Amniotic stem cell (primary cell): ENCODE measurements around the gene TARS3.
"Not testable (repeated sequence)": the region's sequence is repeated elsewhere in the genome, so short reads cannot be mapped to it uniquely, and the experiment has no call there.

ENCODE experiments used
- DNase-seq: peaks from one replicate; lab custom pipeline; 2025; lab: John Stamatoyannopoulos, UW

TARS3 gene

DNA sequence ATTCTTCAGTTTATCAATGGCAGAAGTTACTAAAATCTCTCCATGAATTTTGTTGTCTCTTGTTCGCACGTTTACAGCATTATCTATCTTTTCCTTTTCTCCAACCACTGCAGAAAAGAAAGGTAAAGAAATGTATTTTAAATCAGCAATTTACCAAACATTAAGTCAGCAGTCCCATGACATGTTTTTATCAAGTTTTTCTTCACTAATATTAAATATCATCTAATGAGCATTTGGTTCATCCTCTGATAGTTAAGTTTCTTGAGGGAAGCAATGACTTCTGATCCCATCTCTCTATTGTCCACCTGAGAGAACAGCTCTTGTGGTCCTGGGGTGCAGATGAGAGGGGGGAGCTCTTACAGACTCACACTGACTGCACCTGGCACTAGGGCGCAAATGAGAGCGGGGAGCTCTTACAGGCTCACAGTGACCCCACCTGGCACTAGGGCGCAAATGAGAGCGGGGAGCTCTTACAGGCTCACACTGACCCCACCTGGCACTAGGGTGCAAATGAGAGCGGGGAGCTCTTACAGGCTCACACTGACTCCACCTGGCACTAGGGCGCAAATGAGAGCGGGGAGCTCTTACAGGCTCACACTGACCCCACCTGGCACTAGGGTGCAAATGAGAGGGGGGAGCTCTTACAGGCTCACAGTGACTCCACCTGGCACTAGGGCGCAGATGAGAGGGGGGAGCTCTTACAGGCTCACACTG lies 69.5 kb downstream of the TARS3 start:
- not testable (repeated sequence) for DNase-seq

DNA sequence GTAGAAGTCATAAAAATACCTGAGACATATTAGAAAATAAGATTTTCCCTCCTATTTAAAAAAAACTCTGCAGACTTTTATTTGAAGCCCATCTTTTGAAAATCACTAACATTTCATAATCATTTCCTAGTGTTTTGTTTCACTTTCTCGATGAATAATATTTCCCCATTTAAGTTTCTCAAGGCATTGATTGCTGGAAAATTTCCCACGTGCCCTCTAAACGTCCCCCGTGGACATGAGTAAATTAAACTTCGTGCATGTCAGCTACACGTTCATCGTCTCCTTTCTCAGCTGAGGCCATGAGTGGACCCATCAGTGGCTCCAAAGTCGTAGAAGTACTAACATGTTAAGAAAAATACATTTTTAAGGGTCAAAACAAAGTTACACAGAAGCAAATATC lies 70.1 kb downstream of the TARS3 start:
- DNase-seq = no peak

DNA sequence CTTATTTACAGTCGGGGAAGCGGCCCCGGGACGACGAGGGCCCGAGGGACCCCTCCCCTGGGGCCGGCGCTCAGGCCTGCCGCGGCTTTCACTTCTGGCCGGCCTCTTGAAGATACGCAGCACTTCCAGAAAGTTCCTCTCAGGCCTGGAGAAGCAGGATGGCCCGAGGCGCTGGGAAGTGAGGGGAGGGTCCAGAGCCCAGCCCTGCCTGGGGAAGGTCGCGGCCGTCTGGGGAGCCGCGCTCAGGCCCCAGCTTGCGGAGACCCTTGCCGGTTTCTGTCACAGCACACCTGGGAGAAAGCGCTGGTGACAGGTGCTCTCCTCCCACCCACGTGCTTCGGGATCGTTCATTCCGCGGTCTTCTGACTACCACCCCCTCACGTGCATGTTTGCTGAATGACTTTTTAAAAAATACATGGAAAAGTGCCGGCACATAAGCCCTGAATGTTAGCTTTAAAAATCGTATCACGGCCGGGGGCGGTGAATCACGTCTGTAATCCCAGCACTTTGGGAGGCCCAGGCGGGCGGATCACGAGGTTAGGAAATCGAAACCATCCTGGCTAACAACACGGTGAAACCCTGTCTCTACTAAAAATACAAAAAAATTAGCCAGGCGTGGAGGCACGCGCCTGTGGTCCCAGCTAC lies 71.4 kb downstream of the TARS3 start:
- no peak for DNase-seq

- peak; percentile 93 for DNase-seq
These were observed 72.0 kb downstream of the TARS3 start, which contains the start of gene TM2D3 for GRCh38 chr15:101652098-101652785. Gene TM2D3, minus strand, starts transcription at chr15:101652381. Its CDS starts 20 bp downstream, at chr15:101652361.

DNA sequence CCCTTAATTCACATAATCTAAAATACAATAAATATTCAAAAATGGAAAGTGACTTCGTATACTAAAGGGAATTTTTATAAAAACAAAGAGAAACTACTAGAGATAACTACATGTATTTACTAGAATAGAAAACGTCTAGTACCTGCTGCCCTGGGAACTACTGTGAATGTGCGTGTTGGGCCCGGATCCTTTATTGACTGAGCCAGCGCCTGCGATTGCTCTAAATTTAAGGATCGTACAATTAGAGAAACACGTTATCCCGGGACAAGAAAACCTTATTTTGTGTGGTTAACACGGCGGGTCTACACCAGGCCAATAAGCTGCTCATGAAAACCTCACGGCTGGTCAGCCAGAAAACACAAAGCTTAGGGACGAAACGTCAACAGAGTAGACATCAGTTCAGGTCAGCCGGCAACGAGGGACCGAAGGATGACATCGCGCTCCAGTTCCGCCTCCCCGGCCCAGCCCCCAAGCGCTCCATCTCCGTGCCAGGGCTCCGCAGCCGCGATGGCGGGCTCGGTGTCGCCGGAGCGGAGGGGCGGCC lies 72.6 kb downstream of the TARS3 start:
- DNase-seq = no peak

DNA sequence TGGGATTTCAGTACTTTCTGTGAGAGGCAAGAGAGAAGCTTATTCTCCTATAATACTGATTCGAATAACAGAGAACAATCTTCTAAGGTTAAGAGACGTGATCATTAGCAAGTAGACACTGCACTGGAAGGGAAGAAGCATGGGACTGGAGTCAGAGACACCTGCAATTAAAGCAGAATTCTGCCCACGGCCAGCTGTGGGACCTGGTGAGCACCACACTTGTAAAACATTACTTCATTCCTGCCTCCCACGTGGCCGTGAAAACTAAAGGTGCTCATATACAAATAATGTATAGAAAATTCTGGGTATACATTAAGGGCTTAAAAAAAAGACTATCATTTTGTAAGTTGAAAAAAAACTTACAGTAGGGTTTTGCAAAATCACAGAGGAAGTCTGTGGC lies 74.1 kb downstream of the TARS3 start:
- DNase-seq = no peak

DNA sequence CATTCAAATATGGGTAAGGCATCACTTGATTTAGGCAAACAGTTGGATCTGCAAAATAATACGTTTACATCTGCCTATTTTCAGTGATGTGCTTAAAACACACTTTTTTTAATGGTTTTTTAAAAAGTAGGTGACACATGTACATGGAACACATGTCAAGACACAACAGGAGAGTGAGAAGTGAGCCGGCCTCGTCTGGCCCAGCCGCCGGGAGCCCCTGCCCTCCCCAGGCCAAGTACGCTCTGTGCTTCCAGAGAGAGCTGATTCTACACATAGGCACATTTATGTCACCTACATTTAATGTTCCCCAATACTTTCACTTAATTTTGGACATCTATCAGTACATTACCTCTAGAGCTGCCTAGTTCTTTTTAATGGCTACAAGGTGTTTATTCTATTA lies 75.9 kb downstream of the TARS3 start:
- no peak for DNase-seq

- DNase-seq = no peak
These were observed 77.0 kb downstream of the TARS3 start for GRCh38 chr15:101647251-101647650.

- no peak for DNase-seq
These were observed 77.6 kb downstream of the TARS3 start for GRCh38 chr15:101646672-101647071.

- DNase-seq = no peak
These were observed 81.9 kb downstream of the TARS3 start for GRCh38 chr15:101642361-101642760.

DNA sequence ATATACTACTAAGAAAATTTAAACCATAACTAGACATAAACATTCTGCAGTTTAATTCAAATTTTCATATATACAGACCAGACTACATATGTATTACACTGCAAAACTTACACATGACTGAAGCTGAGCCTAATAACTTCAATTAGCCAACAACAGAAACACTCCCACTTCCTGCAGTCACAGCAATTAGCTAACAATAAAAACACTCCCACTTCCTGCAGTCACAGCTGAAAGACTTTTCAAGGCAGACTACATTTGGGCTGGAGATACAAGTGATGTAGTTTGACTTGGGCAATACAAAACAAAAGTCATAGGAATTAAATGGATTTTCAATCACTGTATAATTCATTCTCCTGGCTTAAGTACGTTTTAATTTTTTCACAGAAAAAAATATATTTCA lies 82.4 kb downstream of the TARS3 start:
- DNase-seq = no peak

- DNase-seq = peak; percentile 13
These were observed 83.0 kb downstream of the TARS3 start for GRCh38 chr15:101641129-101641764.

GRCh38 chr15:101639667-101640066 lies 84.6 kb downstream of the TARS3 start:
- DNase-seq = no peak

DNA sequence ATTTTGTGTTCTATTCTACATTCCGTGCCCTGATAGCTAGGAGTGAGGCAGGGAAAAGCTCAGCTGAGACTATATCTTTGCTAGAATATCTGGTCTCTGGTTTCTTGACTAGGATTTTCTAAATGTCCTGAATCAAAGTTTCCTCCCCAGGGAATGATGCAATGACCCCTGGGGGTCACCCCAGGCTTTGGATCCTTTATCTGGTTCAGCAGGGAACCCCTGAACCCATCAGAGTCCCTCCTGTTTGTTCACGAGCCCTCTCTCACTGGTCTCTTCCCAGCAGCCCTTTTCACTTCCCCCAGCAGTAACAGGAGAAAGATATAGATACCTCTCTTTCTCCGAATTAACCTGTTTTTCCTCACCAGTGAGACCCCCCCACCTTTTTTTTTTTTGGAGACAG lies 86.4 kb downstream of the TARS3 start:
- no peak for DNase-seq

DNA sequence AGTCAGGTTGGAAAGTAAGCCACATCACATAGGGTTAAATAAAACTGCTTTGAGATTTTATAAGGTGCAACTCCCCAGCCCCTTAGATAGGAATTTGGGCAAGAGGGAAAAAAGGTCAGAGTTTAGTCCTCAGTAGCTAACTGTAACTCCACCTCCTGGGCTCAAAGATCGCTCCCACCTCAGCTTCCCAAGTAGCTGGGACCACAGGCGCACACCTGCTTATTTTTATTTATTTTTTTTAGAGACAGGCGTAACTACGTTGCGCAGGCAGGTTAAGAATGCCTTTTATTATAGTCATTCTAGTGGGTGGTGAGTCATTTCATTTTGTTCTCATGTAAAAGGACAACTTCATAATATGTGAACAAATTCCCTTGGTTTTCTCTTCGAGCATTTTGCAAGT lies 86.8 kb downstream of the TARS3 start:
- DNase-seq = no peak

DNA sequence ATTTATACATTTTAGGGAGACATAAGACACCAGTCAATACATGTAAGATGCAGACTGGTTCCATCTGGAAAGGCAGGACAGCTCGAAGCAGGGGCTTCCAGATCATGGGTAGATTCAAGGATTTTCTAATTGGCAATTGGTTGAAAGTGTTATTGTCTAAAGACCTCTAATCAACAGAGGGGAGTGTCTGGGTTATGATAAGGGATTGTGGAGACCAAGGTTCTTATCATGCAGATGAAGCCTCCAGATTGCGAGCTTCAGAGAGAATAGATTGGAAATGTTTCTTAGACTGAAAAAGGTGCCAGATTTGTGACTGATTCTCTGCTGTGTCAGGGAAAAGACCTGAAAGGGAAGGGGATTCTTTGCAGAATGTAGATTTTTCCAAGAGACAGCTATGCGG lies 87.2 kb downstream of the TARS3 start:
- DNase-seq = no peak

- no peak for DNase-seq
These were observed 88.1 kb downstream of the TARS3 start for GRCh38 chr15:101635944-101636727.

DNA sequence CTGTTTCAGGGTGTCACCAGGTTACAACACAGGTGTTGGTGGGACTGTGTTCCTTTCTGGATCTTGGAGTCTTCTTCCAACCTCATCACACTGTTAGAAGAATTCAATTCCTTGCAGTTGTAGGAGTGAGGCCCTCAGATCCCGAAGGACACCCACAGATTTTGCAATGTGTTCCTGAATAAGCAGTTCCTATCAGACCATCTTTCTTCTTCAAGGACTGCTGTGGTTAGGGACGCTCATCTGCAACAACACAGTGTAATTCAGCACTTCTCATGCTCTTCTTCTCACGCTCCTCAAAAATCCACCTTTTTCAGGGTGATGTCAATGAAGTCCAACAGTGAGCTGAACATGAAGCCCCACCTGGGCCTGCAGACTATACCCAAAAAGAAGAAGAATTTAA lies 90.9 kb downstream of the TARS3 start:
- no peak for DNase-seq

DNA sequence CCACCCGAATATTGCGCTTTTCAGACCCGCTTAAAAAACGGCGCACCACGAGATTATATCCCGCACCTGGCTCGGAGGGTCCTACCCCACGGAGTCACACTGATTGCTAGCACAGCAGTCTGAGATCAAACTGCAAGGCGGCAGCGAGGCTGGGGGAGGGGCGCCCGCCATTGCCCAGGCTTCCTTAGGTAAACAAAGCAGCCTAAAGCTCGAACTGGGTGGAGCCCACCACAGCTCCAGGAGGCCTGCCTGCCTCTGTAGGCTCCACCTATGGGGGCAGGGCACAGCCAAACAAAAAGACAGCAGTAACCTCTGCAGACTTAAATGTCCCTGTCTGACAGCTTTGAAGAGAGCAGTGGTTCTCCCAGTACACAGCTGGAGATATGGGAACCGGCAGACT lies 97.5 kb downstream of the TARS3 start:
- DNase-seq = not testable (repeated sequence)

GRCh38 chr15:101625980-101626379 lies 98.3 kb downstream of the TARS3 start:
- DNase-seq = no peak

GRCh38 chr15:101625184-101625583 lies 99.1 kb downstream of the TARS3 start:
- no peak for DNase-seq
